Right kidney (tissue), 1 donor: Measurements from ENCODE around the gene VPS33A.
"Not testable (repeated sequence)": the region's sequence is repeated elsewhere in the genome, so short reads cannot be mapped to it uniquely, and the experiment has no call there.

Experiments used
- DNase-seq: peaks from one replicate; pipeline ENCODE4 v3.0.0-alpha.2; 2016

Gene VPS33A

DNA sequence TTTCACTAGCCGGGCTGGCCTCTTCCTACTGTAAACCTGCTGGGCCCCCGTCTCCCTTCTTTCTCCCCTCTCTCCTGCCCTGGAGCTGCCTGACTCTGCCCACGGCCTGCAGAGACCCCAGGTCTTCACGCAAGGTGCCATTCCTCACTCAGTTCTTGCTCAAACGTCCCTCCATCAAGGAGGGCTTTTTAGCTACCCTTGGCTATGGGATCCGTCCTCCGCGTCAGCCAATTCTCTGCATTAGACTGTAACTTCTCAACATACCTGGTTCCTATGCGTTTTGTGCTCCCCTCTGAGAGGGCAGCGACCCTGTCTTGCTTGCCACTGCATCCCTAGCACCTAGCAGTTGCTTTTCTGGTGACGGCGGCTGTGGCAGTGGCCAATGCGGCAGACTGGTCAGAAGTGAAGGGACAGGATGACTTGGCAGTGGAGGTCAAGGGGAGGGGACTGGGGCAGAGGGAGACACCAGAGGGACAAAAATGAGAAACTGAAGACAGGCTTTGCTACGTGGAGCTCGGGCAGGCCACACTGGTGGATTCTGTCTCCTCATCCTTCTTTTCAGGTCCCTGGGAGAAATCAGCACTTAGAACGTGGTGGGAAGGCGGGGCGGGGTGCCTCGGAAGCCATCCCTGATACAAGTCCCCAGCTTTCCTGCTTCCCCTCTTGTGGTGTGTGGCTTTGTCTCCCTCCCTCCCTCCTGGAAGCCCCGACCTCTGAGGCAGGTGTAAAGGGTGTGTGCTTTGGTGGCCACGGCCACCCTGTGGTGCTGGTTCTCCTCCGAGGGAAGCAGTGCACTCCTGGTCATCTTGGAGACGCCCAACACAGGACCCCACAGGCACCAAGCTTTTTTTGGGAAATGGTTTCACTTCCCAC is 61.0 kb downstream of the VPS33A start:
- DNase-seq: no peak

DNA sequence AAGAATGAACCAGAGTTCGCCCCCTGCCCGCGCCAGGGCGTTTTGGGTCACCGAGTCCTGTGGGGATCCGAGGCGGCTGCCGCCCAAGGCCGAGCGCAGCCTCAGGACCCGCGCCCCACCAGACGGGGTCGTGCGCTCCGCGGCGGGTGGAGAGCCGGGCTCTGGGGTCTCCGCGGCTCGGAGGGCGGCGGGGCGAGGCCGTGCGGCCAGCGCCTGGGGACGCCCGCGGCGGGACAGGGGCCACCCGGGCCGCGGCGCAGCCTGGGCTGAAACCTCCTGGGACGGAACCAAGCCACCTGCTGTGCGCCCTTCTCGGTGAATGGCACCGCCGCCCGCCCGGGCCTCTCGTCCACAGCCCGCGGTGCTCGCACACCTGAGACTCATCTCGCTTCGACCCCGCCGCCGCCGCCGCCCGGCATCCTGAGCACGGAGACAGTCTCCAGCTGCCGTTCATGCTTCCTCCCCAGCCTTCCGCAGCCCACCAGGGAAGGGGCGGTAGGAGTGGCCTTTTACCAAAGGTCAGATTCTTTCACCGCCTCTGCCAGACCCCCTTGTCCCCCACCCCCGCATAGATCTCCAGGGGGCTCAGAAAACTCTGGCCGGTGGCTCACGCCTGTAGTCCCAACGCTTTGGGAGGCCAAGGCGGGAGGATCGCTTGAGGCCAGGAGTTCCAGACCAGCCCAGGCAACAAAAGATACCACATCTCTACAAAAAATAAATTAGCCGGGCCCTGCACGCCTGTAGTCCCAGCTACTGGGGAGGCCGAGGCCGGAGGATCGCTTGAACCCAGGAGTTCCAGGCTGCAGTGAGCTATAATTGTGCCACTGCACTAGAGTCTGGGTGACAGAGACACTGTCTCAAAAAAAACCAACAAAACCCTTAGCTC is 61.9 kb downstream of the VPS33A start:
- DNase-seq: peak; percentile 56

DNA sequence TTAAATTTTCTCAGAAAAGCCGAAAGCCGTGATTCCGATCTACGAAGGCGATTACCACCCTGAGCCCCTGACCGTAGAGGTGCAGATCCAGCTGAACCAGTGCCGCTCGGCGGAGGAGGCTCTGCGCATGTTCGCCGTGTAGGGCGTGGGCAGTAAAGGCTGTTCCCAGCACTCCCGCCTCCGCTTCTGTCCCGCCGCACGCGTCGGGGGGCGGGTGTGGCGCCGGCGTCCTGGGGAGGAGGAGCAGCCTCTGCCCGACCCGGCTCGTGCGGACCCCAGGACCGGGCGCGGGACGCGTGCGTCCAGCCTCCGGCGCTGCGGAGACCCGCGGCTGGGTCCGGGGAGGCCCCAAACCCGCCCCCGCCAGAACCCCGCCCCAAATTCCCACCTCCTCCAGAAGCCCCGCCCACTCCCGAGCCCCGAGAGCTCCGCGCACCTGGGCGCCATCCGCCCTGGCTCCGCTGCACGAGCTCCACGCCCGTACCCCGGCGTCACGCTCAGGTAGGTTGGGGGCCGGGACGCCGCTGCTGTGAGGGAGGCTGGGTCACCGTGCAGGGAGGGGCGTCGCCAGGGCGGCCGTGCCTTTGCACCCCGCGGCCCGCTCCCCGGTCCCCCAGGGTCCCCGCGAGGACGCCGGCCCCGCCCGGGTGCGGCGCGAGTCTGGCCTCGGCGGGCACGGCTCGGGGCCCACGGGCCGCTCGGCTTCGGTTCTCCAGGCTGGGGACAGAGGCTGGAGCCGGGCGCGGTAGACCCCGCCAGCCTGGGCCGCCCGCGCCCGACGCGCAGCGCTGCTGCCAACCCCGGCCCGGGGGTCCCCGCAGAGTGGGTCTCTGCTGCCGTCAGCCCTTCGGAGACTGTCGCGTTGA is 62.8 kb downstream of the VPS33A start, which contains the start of gene B3GNT4:
B3GNT4 (plus strand) TSS at position 409 of the 866 bp plus-strand sequence. CDS start 910 bp downstream, outside the sequence.
- peak; percentile 78 for DNase-seq

DNA sequence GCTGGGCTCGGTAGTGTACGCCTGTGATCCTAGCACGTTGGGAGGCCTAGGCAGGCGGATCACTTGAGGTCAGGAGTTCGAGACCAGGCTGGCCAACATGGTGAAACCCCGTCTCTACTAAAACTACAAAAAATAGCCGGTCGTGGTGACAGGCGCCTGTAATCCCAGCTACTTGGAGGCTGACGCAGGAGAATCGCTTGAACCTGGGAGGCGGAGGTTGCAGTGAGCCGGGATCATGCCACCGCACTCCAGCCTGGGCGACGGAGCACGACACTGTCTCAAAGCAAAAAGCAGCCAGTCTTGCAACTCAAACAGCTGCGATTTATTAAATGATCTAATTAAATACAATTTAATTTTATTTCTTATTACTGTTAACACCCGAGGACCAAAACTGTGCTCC is 63.5 kb downstream of the VPS33A start:
- not testable (repeated sequence) for DNase-seq

DNA sequence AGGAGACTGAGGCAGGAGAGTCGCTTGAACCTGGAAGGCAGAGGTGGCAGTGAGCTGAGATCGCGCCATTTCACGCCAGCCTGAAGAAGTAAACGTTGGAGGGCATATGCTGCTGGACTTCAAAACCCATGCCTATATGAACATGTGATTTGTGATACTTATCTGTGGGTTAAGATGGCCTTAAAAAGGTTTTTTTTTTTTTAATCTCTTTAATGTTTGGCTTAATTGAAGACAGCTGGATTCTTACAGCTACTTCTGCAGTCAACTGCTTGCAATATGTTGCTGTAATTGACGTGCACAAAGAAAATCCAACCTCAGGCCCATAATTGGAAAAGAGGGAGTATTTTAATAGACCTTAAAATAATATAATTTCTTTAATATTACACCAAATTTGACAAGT is 64.3 kb downstream of the VPS33A start:
- no peak for DNase-seq

DNA sequence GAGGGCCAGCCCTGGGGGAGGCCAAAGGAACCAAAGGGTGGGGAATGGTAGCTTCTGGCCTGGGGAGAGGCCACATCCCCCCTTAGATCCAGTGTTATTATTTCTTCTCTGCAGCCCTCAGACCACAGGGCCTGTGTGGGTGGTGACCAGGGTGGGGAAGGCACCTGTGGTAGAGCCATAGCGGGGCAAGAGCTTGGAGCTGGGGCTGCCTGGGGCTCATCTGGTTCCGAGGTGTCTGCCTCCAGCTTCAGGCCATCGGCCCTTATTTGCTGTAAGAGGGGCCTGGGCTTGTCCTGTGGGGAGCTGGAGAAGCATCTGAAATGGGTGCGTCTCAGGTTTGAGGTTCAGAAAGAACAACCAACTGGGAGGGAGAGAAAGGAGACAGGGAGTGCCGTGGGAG is 64.9 kb downstream of the VPS33A start:
- DNase-seq: no peak

DNA sequence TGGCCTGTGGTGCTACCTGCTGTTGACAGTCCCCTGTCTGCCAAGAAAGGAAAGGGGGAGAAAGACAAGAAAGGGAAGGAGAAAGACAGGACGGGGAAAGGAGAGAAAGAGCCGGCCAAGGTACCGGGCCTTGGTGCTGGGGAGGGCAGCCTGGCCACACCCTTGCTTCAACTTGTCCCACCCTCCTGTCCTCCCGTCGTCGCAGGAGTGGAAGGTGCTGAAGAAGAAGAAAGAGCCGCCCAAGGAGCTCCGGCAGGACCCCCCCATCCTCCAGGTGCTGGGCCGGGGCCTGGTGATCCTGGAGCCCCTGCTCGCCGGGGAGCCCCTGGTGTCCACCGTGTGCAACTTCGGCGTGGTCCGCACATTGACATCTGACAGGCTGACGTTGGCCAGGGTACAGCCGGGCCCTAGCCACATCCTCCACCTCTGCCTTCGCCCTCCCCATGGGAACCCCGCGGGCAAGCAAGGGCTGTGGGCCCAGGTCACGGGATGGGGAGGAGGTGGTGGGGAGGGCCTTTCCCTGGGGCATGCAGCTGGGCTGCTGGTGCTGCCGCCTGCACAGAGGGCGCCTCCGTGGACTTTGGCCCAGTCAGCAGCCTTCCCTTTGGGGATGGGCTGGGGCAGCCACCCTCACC is 65.6 kb downstream of the VPS33A start:
- no peak for DNase-seq

DNA sequence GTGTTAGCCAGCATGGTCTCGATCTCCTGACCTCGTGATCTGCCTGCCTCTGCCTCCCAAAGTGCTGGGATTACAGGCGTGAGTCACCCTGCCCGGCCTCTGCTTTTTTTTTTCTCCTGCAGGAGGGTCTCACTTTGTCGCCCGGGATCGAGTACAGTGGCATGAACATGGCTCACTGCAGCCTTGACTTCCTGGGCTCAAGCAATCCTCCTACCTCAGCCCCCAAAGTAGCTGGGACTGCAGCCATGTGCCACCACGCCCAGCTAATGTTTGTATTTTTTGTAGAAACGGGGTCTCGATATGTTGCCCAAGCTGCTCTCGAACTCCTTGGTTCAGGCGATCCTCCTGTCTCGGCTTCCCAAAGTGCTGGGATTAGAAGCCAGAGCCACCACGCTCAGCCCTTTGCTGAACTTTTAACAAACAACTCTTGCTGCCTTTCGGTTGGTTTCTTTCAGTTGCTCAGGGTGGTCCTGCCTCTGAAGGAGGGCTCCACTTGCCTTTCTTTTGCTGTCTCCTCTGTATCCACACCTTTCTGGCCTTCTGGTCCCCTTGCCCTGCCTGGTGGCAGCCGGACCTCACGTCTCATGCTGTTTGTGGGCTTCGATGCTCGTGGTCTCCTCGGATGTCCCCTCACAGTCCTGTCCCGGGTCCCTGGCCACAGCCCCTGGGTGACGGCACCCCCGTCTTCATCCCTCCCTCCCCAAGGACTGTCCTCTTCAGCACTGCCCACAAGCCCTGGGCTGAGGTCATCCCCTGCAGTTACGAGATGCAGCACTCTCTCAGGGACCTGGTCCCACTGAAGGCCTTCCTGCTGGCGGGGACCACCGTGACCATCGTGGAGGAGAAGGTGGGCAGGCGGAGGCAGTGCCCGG is 66.6 kb downstream of the VPS33A start:
- no peak for DNase-seq

DNA sequence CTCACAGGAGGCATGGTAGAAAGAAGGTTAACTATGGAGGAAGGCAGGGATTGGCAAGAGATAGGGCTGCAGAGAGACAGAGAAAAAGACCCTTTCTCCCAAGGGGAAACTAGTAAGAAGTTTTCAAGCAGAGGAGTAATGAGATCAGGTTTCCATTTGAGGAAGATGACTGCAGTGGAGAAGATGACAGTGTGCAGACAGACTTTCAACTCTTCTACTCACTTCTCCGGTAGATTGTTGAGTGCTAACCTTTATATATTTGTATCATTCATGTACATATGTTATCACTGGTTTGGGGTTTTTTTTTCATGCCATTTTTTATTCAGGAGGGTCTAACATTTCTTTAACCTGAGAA is 68.7 kb downstream of the VPS33A start:
- no peak for DNase-seq

DNA sequence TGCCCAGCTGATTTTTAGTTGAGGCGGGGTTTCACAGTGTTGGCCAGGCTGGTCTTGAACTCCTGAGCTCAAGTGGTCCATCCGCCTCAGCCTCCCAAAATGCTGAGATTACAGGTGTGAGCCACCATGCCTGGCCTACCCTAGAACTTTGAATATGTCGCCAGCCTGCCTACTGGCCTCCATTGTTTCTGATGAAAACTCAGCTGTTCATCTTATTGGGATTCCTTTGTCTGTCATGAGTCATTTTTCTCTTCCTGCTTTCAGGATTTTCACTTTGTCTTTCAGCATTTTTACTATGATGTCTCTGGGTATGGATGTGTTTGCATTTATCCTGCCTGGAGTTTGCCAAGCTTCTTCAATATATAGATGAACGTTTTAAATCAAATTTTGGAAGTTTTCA is 70.9 kb downstream of the VPS33A start:
- DNase-seq: no peak

DNA sequence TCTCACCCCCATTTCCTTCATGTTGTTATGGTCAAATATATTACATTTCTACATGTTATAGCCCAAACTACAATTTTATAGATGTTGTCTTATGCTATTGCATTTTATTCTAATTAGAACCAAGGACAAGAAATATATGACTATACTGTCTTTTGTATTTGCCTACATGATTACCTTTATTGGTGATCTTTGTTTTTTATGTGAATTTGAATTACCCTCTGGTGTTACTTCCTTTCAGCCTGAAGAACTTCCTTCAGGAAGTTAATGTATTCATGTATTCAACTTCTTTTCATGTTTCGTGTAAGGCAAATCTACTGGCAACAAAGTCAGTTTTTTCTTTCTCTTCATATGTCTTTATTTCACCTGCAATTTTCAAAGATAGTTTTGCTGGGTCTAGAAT is 71.5 kb downstream of the VPS33A start:
- DNase-seq: no peak

DNA sequence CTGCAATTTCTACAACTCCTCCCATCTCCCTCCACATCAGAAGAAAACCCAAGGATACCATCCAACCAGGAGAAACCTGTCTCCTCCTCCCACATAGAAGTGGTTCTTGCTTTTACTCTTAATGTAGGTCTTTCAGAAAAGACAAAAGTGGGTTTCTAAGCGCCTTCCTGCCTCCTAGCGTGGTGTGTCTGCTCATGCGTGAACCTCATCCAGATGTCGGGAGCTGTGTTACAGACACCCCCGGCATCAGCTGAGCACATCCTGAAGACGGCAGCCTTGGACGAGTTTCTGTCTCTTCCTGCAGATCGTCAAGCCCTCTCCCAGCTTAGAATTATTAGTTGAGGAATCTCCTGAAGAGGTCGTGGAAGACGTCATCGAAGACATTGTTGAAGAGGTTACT is 73.9 kb downstream of the VPS33A start:
- DNase-seq: no peak

DNA sequence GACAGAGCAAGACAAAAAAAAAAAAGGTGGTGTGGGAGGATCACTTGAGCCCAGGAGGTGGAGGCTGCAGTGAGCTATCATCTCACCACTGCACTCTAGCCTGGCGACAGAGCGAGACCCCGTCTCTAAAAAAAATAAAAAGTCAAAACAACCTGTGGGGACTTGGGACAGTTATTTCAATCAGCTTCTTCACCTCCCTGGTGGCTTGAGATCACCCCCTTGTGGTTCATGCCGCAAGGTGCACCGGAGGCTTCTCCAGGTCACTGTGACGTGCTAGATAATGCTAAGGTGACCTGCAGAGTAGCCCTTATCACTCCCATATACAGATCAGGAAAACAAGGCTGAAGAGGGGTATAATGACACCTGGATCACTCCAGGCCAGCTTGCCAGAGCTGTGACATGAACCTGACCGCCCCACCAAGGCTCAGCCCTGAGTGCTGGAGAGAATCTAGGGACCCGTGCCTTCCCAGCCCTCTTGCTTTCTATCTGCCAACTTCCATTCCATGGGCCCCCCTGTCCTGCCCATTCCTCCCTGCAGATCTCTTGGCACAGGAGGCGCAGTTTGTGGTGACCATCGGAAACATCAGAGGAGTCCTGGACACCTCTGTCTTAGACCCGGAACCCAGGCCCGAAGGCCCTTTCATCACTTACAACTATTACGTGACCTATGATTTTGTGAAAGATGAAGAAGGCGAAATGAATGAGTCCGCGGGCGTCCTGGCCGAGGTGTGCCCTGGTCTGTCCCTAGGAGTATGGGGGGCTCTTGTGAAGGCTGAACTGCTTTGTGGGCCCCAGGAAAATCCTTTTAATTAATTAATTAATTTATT is 75.2 kb downstream of the VPS33A start:
- peak; percentile 28 for DNase-seq

DNA sequence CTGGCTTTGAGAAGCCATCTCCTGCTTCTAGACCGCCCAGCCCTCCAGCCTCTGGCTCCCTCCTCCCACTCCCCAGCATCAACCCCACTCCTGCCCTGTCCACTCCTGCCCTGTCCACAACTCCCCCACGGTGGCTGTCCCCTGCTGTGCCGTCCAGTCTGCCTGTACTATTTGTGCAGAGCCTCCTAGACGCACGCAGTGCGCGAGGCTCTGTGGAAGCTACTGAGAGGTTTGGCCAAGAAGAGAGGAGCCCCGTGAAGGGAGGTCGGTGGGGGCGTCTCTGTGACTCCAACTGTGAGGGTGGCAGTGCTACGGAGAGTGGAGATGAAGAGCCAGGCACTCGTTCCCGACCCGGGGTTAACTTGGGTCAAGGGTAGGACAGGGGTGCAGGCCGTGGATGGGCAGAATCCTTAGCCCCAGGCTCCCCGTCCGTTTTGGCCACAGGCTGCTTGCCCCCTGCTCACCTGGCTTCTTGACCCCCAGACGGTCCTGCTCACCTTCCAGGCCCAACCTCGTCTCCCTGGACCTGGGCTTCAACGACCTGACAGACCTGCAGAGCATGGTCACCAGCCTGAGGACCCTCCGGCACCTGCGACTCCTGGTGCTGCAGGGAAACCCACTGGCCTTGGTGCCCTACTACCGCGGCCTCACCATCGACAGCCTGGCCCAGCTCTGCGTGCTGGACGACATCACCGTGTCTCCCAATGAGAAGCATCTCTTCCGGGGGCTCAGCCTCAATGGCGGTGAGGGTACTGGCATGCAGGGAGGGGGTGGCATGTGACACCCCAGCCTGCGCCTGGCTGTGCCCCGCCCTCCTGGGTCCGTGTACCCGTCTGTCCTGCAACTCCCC is 76.4 kb downstream of the VPS33A start:
- no peak for DNase-seq

DNA sequence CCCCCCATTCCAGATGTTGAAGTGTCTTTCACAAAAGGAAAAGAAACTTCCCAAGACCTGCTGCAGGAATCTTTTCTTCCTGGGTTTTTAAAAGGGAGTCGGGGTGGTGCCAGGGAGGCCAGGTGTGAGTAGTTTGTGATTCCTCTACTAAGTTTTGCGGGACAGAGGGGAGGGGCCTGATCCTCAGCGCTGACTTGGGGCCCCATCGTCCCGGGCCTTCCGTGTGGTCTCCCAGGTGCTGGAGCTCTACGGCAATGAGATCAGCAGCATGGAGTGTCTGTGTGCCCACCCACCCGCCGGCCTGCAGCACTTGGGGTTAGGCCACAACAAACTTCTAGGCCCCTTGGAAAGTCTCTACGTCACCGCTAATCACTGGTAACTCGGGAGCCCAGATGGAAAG is 78.8 kb downstream of the VPS33A start:
- DNase-seq: no peak

DNA sequence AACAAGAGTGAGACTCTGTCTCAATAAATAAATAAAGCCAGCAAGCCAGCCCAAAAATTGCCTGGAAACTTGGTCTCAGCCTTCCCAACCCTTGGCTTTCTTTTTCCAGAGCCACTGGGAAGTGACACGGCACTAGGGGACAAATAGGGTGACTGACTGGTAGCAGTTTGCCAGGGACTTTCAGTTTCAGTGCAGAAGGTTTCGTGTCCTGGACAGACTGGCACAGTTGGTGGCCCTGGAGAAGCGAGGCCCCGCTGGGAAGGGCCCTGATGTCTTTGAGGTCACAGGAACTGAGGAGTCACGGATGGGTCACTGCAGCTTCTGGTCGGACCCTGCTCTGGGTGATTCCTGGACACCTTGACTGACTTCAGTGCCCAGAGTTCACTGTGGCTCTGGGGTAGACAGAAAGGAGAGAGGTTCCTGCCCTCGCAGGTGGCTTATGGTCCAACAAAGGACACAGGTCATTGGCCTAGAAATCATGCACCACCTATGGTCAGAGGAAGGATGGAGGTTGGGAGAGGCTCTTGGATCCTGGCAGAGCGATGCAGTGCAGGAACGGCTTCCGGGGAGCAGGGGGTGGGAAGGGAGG is 80.7 kb downstream of the VPS33A start:
- no peak for DNase-seq

DNA sequence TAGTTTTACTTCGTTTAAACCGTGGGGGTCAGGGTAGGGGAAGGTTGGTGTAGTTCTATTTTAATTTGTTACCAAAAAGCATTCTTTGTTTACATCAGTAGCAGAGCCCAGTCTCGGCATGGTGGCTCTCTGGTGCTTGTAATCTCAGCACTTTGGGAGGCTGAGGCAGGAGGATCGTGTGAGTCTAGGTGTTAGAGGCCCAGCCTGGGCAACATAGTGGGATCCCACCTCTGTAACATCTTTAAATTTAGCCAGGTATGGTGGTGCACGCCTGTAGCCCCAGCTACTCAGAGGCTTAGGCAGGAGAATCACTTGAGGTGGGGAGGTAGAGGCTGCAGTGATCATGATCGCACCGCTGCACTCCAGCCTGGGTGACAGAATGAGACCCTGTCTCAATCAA is 81.2 kb downstream of the VPS33A start:
- no peak for DNase-seq

DNA sequence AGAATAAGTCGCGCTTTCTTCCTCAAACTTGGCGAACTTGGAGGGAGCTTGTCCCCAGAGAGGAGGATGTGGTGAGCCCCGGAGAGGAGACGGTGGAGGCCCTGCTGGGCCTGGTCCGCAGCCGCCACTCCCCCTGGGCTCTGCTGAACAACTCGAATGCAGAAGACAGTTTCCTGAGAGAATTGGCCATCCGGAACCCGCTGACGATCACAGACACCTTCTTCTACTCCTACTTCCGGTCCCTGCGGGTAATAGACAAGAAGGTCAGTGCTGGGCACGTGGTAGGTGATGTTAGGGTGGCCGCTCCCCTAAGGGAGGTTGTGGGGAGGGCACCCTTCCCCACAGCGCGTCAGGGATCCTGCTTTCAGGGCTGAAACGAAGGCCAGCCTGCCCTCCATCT is 81.8 kb downstream of the VPS33A start:
- DNase-seq: no peak

DNA sequence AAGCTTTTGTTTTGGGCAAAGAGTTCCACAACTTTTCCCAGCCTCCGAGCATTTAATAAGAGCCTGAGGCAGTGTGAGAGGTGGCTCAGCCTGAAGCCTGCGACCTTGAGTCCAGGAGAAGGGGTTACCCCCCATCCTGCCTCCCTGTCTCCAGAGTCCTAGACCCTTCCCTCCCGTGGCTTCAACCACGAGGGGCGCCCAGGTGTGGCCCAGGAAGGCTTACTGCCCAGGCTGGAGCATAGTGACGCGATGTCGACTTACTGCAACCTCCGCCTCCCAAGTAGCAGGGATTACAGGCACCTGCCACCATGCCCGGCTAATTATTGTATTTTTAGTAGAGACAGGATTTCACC is 82.7 kb downstream of the VPS33A start:
- no peak for DNase-seq
